ENCODE data around the gene PTPRK. TPM values are rescaled to one million over a fixed set of nuclear protein-coding genes. Genes with fewer than 3 reads are reported as not detected.

The PTPRK gene
- total and polyA plus RNA-seq, 7 donors, result 6.0 to 51.3 (median 46.7) TPM

DNA sequence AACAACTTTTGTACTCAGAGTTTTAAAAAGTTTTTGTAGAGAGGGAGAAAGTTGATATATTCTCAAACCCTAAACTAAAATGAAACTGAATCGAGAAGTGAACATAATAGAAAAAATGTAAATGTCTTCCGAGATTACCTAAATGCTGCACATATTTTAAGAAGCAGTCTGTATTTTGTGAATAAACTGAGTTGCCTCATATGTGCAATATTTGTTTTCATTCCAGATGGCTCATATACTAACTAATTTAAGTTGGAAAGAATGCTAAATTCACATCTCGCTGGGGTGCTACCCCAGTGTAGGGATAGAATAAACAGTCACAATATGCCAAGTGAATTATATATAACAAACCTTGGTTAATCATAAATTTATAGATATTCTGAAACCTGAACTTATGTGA, 333.7 kb downstream of the PTPRK start:
- intact Hi-C loops (cut with DNase I), result no loop called here
- H3K27ac ChIP-seq, result no peak overlapping the region
- peaks cover 0 to 16% (median 2%) of the 10 kb centered on the region in 4 donors for H3K36me3 ChIP-seq
- DNase-seq, result no peak
- no peak overlapping the region for H3K4me3 ChIP-seq
- WGBS, 2 donors, result 82 to 83% methylated on average over 3 of the region's 3 CpGs
- H3K27me3 ChIP-seq, result no peaks in the 10 kb centered on the region
- TF ChIP-seq POLR2AphosphoS5 (IDR thresholded peaks at IDR 0.05) (no peak), POLR2A (IDR thresholded peaks at IDR 0.05) (no peak), EP300 (IDR thresholded peaks at IDR 0.05) (no peak), CTCF (IDR thresholded peaks at IDR 0.05) (no peak)
- no peaks in the 10 kb centered on the region for H3K4me1 ChIP-seq
- no peaks in the 10 kb centered on the region for H3K9me3 ChIP-seq

DNA sequence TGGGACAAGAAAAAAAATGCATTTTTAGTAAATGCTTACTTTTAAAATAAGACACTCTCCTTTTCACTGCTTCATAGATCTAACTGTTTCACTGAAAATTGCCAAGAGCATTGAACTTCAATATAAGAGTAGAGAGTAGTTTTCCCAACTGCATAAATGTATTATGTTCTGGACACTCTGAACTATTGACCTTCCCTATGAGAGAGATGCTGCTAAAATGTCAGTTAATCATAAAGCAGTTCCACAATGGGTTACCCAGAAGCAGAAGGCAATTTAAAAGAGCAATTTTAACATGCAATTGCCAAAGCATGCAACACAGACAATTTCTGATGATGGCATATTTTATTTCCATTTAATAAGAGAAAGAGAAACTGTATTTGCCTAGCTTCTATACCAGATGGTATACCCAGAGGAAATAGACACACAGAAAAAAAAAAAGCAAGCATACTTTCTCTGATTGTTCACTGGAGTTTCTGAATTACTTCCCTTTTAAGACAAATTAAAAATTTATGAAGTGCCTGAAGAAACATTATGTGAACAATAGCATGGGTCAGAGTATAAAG, 340.4 kb downstream of the PTPRK start:
- TF ChIP-seq POLR2AphosphoS5 (IDR thresholded peaks at IDR 0.05) (no peak), EP300 (IDR thresholded peaks at IDR 0.05) (no peak), CTCF (IDR thresholded peaks at IDR 0.05) (no peak), POLR2A (IDR thresholded peaks at IDR 0.05) (no peak)
- Histone ChIP-seq H3K9me3 (no peaks in the 10 kb centered on the region), H3K36me3 (peaks cover 0 to 16% (median 2%) of the 10 kb centered on the region in 4 donors), H3K4me3 (no peak overlapping the region), H3K27ac (no peak overlapping the region), H3K4me1 (peaks cover 0 to 5% (median 0%) of the 10 kb centered on the region in 4 donors), H3K27me3 (no peaks in the 10 kb centered on the region)
- DNase-seq, result no peak
- intact Hi-C loops (cut with DNase I), result no loop called here

GRCh38 chr6:128174724-128175123, 345.7 kb downstream of the PTPRK start:
- Histone ChIP-seq H3K36me3 (no peaks in the 10 kb centered on the region), H3K4me1 (peaks cover 0 to 27% (median 14%) of the 10 kb centered on the region in 4 donors), H3K27ac (no peak overlapping the region), H3K4me3 (no peak overlapping the region), H3K27me3 (no peaks in the 10 kb centered on the region), H3K9me3 (no peaks in the 10 kb centered on the region)
- no peak for DNase-seq
- intact Hi-C loops (cut with DNase I), result no loop called here
- no peak for TF ChIP-seq CTCF (IDR thresholded peaks at IDR 0.05)
- TF ChIP-seq EP300 (IDR thresholded peaks at IDR 0.05), result no peak
- no peak for TF ChIP-seq POLR2AphosphoS5 (IDR thresholded peaks at IDR 0.05)

DNA sequence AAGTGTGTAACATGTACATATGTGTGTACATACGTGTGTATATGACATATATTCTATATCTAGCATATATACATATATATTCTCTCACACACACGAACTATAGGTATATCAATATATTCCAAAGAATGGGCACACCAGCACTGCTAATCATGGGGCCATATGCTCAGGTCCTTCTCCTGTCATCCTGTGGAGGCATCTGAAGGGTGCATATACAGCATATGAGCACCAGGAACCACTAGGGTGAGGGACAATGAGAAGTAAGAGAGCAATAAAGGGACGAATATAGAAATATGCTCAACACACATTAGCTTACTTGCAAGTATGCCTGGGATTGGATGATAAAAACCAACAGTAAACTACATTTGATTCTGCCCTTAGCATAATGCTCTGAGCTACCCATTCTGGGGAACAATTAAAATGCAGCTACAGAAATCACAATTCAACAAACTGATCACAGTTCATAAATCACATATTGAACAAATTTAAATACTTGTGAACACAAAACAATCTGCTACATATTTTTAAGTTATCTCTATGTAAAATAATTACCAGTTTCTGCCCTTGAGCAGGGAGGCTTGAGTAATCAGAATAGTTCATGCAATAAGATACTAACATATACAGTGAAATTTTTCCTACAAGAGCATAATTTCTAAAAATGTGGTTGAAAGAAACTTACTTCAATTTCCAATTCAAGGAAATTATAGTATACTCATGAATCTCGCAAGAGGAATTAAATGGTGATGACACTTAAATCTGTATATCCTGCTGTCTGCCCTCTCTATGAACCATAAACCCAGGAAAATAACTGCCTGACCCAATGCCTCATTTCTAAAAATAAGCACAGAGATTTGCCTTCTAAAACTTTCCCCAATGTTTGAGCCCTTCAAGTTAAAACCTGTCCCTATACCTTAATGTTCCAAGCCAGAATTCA, 347.4 kb downstream of the PTPRK start:
- H3K4me3 ChIP-seq, result no peak overlapping the region
- 89 to 90% methylated on average over 4 of the region's 4 CpGs for WGBS, 2 donors
- no peaks in the 10 kb centered on the region for H3K9me3 ChIP-seq
- H3K36me3 ChIP-seq, result no peaks in the 10 kb centered on the region
- no peak overlapping the region for H3K27ac ChIP-seq
- no peaks in the 10 kb centered on the region for H3K27me3 ChIP-seq
- peaks cover 0 to 27% (median 14%) of the 10 kb centered on the region in 4 donors for H3K4me1 ChIP-seq
- no peak for DNase-seq
- TF ChIP-seq POLR2A (IDR thresholded peaks at IDR 0.05) (no peak), CTCF (IDR thresholded peaks at IDR 0.05) (no peak), POLR2AphosphoS5 (IDR thresholded peaks at IDR 0.05) (no peak)
- intact Hi-C loops (cut with DNase I), result no loop called here

Measured in sigmoid colon (tissue), 7 donors.